HG02852 (cell line): Measurements from ENCODE around the gene RAB35.
A peak's percentile ranks its signal among the peaks of the same experiment; 100 is the strongest.

ENCODE experiments used
- ATAC-seq: cut with Tn5 transposase; IDR thresholded peaks from one replicate; pipeline ENCODE4 v1.9.1; 2021; ENCODE audit warnings: mild to moderate bottlenecking, moderate library complexity; ENCODE audit not compliant: unreplicated experiment

RAB35 gene

DNA sequence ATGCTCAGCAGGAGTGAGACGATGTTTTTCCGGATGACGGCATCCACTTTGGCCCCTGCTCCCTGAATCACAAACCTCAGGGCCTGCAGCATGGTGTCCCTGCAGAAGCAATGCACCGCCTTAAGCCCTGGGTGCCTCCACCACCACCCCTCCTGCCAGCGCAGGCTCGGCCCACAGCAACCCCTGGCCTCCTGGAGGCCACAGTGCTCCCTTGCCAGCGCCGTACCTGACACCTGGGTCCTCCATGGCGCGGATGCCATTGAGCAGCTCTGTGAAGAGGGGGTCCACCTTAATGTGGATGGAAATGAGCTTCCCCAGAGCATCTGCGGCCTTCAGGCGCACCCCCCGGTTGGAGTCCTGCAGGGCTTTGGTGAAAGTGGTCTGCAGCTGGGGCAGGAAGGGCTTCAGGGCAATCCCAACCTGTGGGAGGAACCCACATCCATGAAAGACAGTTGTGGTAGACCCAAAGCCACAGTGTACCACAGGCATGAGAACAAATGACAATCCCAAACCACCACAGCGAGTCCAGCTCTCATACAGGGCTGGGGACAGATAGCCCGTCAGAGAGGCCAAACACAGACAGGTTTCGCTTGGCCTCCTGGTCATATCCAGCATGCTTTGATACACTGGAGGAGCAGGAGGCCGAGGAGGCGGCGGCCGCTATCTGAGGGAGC, 17.9 kb upstream of the RAB35 start:
- no peak for ATAC-seq

GRCh38 chr12:120132863-120133385, 16.4 kb upstream of the RAB35 start:
- ATAC-seq, result peak; percentile 95

GRCh38 chr12:120132054-120132836, 15.7 kb upstream of the RAB35 start:
- ATAC-seq, result no peak

DNA sequence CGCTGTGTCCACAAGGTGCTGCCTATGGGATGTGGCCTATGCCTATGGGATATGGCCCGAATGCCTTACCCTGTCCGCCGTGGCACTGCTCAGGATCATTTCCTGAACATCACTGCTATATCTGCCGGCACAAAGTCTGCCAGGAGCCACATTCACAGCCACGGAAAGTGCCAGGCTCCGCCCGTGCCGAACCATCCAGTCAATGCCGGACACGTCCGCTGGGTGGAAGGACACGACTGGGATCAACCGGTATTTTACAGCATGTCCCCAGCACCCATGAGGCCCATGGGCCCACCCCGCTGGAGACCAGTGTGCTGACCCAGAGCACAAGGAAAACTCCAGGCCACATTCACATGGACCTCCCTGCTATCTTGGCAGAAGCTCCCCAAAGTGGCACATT, 14.6 kb upstream of the RAB35 start:
- no peak for ATAC-seq

DNA sequence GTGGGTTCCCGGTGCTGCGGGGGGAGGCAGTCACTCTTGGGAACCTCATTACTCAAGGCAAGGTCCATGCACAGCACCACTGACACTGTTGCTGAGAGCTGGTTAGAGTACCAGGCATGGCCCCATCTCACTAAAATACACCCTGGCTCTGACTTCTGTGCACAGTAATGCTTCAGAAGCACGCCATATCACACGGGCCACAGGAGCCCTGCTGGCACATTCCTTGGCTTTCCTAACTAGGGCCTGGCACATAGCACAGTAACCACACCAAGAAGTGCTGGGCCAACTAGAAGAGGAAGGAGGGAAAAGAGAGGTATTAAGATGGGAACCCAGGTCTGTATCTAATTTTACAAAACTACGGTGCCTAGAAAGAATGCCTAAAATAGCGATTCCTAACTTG, 13.5 kb upstream of the RAB35 start:
- no peak for ATAC-seq

GRCh38 chr12:120126635-120127005, 10.1 kb upstream of the RAB35 start:
- ATAC-seq, result no peak

- ATAC-seq, result no peak
Measured at GRCh38 chr12:120125792-120126634, 9.5 kb upstream of the RAB35 start.

GRCh38 chr12:120125029-120125428, 8.5 kb upstream of the RAB35 start:
- no peak for ATAC-seq

- ATAC-seq, result peak; percentile 41
Measured at GRCh38 chr12:120121766-120122293, 5.3 kb upstream of the RAB35 start.

DNA sequence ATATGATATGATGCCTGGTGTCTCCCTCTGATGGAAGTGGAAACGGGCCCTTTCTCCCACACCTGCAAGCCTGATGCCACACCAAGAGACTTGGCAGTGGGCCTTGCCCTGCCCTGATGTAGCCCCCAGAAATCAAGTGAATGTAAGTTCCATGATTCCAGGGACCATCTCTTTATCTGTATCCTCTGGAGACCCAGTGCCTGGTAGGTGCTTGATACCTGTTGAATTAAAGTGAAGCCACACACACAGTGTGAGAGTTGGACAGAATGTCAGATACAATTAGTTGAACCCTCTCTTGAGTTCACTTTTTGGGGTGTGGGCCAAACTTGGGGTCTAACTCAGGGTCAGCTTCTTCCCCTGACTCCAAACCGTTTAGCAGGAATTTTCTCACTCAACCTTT, 4.8 kb upstream of the RAB35 start:
- ATAC-seq, result no peak

DNA sequence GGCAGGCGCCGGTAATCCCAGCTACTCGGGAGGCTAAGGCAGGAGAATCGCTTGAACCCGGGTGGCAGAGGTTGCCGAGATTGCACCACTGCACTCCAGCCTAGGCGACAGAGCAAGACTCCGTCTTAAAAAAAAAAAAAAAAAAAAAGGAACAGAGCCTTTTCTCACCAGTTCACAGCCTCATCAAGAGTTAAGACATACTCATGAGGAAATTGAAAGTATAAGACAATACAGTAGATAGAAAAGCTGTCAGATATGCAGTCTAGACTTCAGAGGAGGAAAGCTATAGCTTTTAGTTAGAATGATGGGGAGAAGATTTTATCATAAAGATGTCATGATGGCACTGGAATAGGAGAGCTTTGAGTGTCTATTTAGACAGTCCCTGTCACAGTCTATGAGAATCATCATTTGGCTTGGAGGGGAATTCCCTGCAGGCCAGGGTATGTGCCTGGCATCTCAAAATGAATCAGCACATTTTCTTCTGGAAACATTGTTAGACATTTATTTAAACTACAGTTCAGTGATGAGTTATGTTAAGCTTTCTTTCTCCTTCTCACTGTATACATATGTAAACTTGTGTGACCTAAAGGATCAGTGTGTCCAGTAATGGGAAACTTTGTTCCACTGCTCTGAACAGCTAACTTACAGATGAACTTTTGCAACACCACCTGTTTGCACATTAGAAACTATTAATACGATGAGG, 2.9 kb upstream of the RAB35 start:
- ATAC-seq, result no peak

DNA sequence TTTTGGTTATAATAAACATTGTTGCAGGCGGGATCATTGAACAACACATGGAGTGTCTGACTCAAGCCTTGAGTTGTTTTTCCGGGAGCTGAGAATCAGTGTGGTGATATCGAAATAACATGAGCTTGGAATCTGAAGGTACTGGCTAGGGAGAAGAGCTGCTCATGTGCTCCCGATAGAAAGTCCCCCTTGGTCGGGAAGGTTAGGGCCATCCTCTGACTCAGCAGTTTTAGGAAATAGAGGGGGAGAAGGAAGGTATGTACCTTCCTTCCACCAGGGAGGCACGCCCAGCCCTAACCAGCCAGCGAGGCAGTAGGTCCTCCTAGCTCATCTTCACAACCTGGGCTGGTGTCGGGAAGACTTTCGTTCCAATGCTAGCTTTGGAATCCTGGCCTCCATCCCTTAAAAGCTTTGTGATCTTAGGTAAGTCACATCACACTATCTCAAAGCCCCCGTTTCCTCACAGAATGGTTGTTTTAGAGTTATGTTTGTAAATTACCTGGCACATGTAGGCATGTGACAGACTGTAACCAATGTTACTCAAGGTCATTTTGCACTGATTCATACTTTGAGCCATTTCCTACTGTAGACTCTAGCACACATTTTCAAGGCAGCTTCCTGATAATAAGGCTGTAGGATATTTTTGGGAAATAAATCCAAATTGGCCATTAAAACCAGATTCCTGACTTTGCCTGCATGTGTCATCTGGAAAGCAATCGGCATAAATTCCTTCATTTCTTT, 1.9 kb upstream of the RAB35 start:
- ATAC-seq, result no peak

DNA sequence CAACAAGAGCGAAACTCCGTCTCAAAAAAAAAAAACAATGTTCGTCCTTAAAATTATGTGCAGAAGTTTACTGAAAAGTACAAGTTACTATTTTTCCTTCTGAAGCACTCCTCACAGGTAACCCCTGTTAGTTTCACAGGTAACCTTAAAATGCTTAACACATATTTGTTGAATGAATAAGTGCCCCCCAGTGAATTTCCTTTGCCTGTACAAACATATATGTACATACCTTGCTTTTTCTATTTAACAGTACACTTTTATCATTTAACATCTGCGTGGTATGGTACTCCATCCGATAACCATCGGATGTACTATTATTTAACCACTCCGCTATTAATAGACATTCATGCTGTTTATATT, 1.4 kb upstream of the RAB35 start:
- ATAC-seq, result no peak

GRCh38 chr12:120116792-120117651, 469 bp upstream of the RAB35 start:
- peak; percentile 44 for ATAC-seq

DNA sequence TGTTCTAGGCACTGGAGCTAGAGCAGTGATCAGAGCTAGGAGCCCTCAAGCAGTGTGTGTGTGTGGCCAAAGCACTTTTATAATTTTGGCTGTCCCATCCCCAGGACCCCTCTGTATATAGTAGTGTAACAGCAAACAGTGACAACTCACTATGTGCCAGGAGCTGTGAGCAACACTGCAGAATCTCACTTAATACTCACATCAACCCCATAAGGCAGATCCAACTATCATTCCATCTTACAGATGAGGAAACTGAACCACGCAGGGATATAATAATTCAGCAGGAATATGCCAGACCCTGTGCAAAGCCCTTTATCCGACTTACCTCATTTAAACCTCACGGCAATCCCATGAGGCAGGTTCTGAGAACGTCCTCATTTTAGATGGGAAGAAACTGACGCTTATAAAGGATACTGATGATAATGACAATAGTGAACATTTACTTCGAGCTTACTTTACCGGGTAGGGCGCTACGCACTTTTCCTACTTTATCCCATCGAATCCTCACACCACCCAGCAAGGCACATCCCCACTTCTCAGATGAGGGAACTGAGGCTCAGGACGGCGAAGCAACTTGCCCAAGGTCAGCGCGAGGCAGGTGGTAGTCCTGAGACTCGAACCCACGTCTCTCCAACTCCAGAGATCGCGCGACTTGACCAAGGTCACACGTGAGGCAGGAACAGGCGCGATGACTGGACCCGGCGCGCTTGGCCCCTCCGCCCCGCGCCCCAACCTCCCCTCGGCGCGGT, 687 bp downstream of the RAB35 start:
- ATAC-seq, result peak; percentile 5

DNA sequence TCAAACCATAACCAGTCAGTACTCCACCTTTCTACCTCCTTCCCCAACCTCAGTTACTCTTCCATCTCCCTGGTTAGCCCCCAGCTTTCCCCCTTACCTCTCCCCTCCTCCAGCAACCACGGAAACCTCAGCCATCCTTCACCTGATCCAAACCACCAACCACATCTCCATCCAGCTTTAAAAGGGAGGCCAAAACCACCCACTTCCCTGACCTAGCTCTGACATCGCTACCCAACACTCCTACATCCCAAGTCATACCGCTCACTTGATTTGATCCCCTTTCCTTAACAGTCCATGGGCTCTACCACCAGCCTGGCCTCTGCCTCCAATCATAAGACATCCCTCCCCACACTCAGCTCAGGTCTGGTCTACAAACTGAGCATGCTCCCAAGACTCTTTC, 1.5 kb downstream of the RAB35 start:
- ATAC-seq, result no peak

GRCh38 chr12:120110550-120111501, 5.7 kb downstream of the RAB35 start:
- peak; percentile 58 for ATAC-seq
